ENCODE results near the gene C5orf24. TPM values are rescaled to one million over a fixed set of nuclear protein-coding genes. Genes with fewer than 3 reads are reported as not detected.

Gene C5orf24
- total RNA-seq, 2 experiments from 2014 or later, result 25.8 to 30.5 TPM

Other genes with a start within 250 kb of the C5orf24 start
- 10 to 100 TPM; 51.2 to 56.4 TPM for gene SAR1B, start 213.1 kb upstream of the C5orf24 start, total RNA-seq
- gene SEC24A, start 197.2 kb upstream of the C5orf24 start, total RNA-seq, result 10 to 100 TPM; 20.8 to 22.6 TPM
- 10 to 100 TPM; 23.1 TPM for gene CAMLG, start 107.4 kb upstream of the C5orf24 start, total RNA-seq
- gene DDX46, start 87.2 kb upstream of the C5orf24 start, total RNA-seq, result 10 to 100 TPM; 69.6 to 72.8 TPM
- gene TXNDC15, start 28.4 kb downstream of the C5orf24 start, total RNA-seq, result 10 to 100 TPM; 42.6 to 46.7 TPM
- 10 to 100 TPM; 11.3 to 14.4 TPM for gene PCBD2, start 59.2 kb downstream of the C5orf24 start, total RNA-seq
- gene CATSPER3, start 121.9 kb downstream of the C5orf24 start, total RNA-seq, result under 1 TPM; 0.68 to 0.89 TPM
- gene PITX1, start 188.3 kb downstream of the C5orf24 start, total RNA-seq, result not detected

All from activated CD8-positive, alpha-beta T cell treated with anti-CD3 and anti-CD28 coated beads, Interleukin-2, amount 10 ng/mL, durations not matched to agents 7 days and 5 days (primary cell).